ENCODE results near the gene ACER1.
"Not testable (repeated sequence)": the region's sequence is repeated elsewhere in the genome, so short reads cannot be mapped to it uniquely, and the experiment has no call there.

ACER1 gene

DNA sequence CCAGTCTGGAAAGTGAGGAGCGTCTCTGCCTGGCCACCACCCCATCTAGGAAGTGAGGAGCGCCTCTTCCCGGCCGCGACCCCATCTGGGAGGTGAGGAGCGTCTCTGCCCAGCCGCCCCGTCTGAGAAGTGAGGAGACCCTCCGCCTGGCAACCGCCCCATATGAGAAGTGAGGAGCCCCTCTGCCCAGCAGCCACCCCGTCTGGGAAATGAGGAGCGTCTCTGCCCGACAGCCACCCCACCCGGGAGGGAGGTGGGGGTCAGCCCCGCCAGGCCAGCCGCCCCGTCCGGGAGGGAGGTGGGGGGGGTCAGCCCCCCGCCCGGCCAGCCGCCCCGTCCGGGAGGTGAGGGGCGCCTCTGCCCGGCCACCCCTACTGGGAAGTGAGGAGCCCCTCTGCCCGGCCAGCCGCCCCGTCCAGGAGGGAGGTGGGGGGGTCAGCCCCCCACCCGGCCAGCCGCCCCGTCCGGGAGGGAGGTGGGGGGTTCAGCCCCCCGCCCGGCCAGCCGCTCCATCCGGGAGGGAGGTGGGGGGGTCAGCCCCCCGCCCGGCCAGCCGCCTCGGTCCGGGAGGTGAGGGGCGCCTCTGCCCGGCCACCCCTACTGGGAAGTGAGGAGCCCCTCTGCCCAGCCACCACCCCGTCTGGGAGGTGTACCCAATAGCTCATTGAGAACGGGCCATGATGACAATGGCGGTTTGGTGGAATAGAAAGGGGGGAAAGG, 22.1 kb upstream of the ACER1 start:
- not testable (repeated sequence) for DNase-seq (ENCODE audit: low spot score)

GRCh38 chr19:6354098-6354674, 20.8 kb upstream of the ACER1 start:
- no peak for DNase-seq (ENCODE audit: low spot score)

GRCh38 chr19:6352381-6353165, 19.2 kb upstream of the ACER1 start:
- DNase-seq (ENCODE audit: low spot score), result no peak

DNA sequence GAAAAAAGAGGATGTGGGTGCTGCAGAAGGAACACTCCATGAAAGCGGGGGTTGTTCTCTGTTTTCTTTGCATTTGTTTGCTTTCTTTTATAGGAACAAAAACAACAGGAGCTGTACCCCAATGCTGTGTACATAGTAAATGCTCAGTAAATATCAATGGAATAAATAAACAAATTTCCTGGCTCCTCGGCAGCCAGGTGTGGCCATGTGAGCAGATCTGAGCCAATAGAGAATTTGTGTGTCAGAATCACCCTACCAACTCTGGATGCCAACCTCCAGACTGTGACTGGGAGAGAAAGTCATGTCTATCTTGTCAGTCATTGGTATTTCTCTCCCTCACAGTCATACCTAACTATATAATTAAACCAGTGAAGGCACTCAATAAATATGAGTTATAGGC, 17.3 kb upstream of the ACER1 start:
- no peak for DNase-seq (ENCODE audit: low spot score)

DNA sequence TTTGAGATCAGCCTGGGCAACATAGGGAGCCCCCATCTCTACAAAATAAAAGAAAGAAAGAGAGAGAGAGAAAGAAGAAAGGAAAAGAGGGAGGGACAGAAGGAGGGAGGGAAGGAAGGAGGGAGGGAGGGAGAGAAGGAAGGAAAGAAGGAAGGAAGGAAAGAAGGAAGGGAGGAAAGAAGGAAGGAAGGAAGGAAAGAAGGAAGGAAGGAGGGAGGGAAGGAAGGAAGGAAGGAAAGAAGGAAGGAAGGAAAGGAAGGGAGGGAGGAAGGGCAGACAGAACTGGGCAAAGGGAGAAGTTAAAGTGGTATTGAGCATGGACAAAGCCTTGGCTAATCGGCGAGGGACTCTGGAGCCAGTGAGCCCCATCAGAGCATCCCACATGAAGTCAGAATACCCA, 15.9 kb upstream of the ACER1 start:
- DNase-seq (ENCODE audit: low spot score), result not testable (repeated sequence)

DNA sequence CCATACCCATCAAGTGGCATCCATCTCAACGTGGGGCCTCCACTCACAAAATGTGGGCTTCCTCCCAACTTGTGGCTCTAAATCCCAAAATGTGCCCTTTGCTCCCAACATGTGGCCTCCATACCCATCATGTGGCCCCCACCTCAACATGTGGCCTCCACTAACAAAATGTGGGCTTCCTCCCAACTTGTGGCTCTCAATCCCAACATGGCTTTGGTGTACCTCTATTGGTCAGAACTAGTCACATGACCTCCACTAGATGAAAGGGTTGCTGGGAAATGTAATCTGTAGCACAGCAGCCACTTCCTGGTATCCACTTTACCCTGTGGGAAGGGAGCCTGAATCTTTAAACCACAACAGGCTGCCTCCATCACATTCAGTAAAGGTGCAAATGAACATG, 10.1 kb upstream of the ACER1 start:
- DNase-seq (ENCODE audit: low spot score), result no peak

GRCh38 chr19:6340493-6341201, 7.2 kb upstream of the ACER1 start:
- DNase-seq (ENCODE audit: low spot score), result no peak

- no peak for DNase-seq (ENCODE audit: low spot score)
These were observed 1.3 kb upstream of the ACER1 start for GRCh38 chr19:6334490-6335285.

- no peak for DNase-seq (ENCODE audit: low spot score)
These were observed 6.6 kb downstream of the ACER1 start for GRCh38 chr19:6326815-6327214.

DNA sequence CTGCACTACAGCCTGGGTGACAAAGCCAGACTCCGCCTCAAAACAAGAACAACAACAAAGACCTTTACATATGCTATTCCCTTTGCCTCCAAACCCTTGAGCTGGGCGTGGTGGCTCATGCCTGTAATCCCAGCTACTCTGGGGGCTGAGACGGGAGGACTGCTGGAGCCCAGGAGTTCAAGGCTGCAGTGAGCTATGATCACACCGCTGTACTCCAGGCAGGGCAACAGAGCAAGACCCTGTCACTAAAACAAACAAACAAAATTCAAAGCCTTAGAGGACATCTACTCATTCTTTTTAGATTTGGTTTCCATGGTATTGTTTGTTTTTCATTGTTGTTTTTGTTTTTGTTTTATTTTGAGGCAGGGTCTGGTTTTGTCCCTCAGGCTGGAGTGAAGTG, 7.8 kb downstream of the ACER1 start:
- DNase-seq (ENCODE audit: low spot score), result no peak

DNA sequence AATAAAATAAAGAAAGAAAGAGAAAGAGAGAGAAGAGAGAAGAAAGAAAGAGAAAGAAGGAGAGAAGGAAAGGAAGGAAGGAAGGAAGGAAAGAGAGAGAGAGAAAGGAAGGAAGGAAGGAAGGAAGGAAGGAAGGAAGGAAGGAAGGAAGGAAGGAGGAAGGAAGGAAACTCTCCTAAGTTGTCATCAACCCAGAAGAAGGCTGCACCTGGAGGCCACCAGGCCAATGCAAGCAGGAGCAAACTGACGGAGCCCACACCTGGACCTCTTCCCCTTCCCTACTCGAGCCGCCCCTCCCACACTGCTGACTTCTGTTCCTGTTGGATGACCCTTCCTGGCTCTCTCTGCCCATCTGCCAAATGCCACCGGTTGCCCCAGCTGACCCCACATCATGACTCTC, 8.7 kb downstream of the ACER1 start:
- DNase-seq (ENCODE audit: low spot score), result no peak

GRCh38 chr19:6322284-6322683, 11.1 kb downstream of the ACER1 start:
- DNase-seq (ENCODE audit: low spot score), result no peak

DNA sequence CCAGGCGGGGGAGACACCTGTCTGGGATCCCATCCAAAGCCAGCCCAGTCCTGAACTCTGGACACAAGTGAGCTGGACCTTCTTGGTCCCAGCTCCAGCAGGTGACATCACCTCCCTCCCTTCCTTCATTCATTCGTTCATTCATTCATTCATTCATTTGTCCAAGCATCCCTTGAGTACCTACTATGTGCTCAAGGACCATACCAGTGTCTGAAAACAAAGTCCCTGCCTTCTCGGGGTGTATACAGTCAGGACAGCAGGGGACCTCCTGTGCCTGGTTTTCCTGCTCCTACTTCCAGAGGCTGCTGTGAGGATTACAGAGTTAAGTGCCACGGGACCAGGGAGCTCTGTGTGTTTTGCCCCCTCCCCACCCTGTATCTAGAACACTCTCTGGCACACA, 14.0 kb downstream of the ACER1 start:
- DNase-seq (ENCODE audit: low spot score), result no peak

DNA sequence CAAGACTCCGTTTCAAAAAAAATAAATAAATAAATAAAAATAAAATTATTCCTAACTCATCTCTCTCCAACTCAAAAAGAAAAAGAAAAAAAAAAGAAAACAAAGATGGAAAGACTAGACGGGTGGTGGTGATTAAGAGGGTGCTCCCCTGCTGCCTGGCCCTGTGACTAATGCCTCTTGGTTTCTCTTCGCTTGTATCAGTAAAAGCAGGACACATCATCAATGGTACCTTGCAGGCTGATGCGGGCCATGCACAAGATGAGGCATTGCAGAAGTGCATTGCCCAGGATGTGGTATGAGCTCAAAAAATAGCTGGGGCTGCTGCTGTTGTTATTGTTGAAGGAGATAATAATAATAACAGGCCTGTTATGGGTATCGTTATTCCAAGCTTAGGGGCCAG, 14.6 kb downstream of the ACER1 start:
- no peak for DNase-seq (ENCODE audit: low spot score)

DNA sequence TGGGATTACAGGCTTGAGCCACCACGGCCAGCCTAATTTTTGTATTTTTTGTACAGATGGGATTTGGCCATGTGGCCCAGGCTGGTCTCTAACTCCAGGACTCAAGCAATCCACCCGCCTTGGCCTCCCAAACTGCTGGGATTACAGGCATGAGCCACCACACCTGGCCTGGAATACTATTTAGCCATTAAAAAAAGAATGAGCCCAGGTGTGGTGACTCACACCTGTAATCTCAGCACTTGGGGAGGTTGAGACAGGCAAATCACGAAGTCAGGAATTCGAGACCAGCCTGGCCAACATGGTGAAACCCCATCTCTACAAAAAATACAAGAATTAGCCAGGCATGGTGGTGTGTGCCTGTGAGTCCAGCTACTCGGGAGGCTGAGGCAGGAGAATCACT, 17.8 kb downstream of the ACER1 start:
- DNase-seq (ENCODE audit: low spot score), result not testable (repeated sequence)

GRCh38 chr19:6313398-6313969, 19.9 kb downstream of the ACER1 start:
- DNase-seq (ENCODE audit: low spot score), result no peak

GRCh38 chr19:6312018-6312417, 21.4 kb downstream of the ACER1 start:
- DNase-seq (ENCODE audit: low spot score), result no peak

GRCh38 chr19:6298413-6298812, 35.0 kb downstream of the ACER1 start:
- DNase-seq (ENCODE audit: low spot score), result no peak

- DNase-seq (ENCODE audit: low spot score), result no peak
These were observed 36.2 kb downstream of the ACER1 start for GRCh38 chr19:6297202-6297601.

- DNase-seq (ENCODE audit: low spot score), result no peak
These were observed 41.4 kb downstream of the ACER1 start for GRCh38 chr19:6292006-6292405.

- DNase-seq (ENCODE audit: low spot score), result no peak
These were observed 44.7 kb downstream of the ACER1 start for GRCh38 chr19:6288737-6289136.

Data from pons (tissue), 1 donor.